ENCODE data around the gene KDM2A.
A peak's percentile ranks its signal among the peaks of the same experiment; 100 is the strongest.
"Not testable (repeated sequence)": the region's sequence is repeated elsewhere in the genome, so short reads cannot be mapped to it uniquely, and the experiment has no call there.

KDM2A gene

GRCh38 chr11:67118181-67118766 is 789 bp upstream of the KDM2A start:
- DNase-seq, result peak; percentile 58

GRCh38 chr11:67119585-67120391 is 725 bp downstream of the KDM2A start:
- DNase-seq, result peak; percentile 27

- DNase-seq, result no peak
Measured at GRCh38 chr11:67120456-67120855, 1.4 kb downstream of the KDM2A start.

- DNase-seq, result no peak
Measured at GRCh38 chr11:67120881-67121710, 2.0 kb downstream of the KDM2A start.

- not testable (repeated sequence) for DNase-seq
Measured at GRCh38 chr11:67123801-67124200, 4.7 kb downstream of the KDM2A start.

- not testable (repeated sequence) for DNase-seq
Measured at GRCh38 chr11:67126243-67126642, 7.2 kb downstream of the KDM2A start.

- no peak for DNase-seq
Measured at GRCh38 chr11:67126986-67127385, 7.9 kb downstream of the KDM2A start.

- DNase-seq, result not testable (repeated sequence)
Measured at GRCh38 chr11:67130861-67131260, 11.8 kb downstream of the KDM2A start.

GRCh38 chr11:67136156-67136555 is 17.1 kb downstream of the KDM2A start:
- no peak for DNase-seq

- DNase-seq, result no peak
Measured at GRCh38 chr11:67138922-67139321, 19.9 kb downstream of the KDM2A start.

- DNase-seq, result no peak
Measured at GRCh38 chr11:67146516-67147226, 27.6 kb downstream of the KDM2A start.

- DNase-seq, result no peak
Measured at GRCh38 chr11:67153971-67154370, 34.9 kb downstream of the KDM2A start.

- no peak for DNase-seq
Measured at GRCh38 chr11:67154726-67155125, 35.7 kb downstream of the KDM2A start.

GRCh38 chr11:67157691-67158090 is 38.6 kb downstream of the KDM2A start:
- DNase-seq, result no peak

GRCh38 chr11:67158221-67158620 is 39.2 kb downstream of the KDM2A start:
- no peak for DNase-seq

- no peak for DNase-seq
Measured at GRCh38 chr11:67160045-67160444, 41.0 kb downstream of the KDM2A start.

GRCh38 chr11:67160872-67161783 is 42.1 kb downstream of the KDM2A start:
- no peak for DNase-seq

GRCh38 chr11:67163006-67163405 is 43.9 kb downstream of the KDM2A start:
- no peak for DNase-seq

GRCh38 chr11:67165623-67166022 is 46.6 kb downstream of the KDM2A start:
- no peak for DNase-seq

GRCh38 chr11:67167091-67167490 is 48.0 kb downstream of the KDM2A start:
- DNase-seq, result no peak

GRCh38 chr11:67167719-67168118 is 48.7 kb downstream of the KDM2A start:
- DNase-seq, result no peak

- not testable (repeated sequence) for DNase-seq
Measured at GRCh38 chr11:67168911-67169310, 49.8 kb downstream of the KDM2A start.
